ENCODE results near the gene VMAC.

- TF ChIP-seq ZBTB40 (IDR thresholded peaks at IDR 0.05) (no peak), ZBTB40 (CRISPR knock-in tag; IDR thresholded peaks at IDR 0.05) (no peak), CENPT (CRISPR knock-in tag; IDR thresholded peaks at IDR 0.05; ENCODE audit: low read depth) (no peak), XRCC5 (optimal IDR thresholded peaks at IDR 0.05; ENCODE audit: low read length) (no peak), PCBP2 (optimal IDR thresholded peaks at IDR 0.05; ENCODE audit: low read depth, low read length, poor library complexity, severe bottlenecking) (no peak), ZMYM3 (CRISPR knock-in tag; IDR thresholded peaks at IDR 0.05) (no peak)
Measured at GRCh38 chr19:5954293-5954692, 49.6 kb downstream of the VMAC start.
